Endometrium (tissue), 2 donors: ENCODE data around the gene DDN.

Experiments used
- FAIRE-seq: peaks from 2 replicates; lab custom pipeline; 2012; peaks lifted over from hg19 to GRCh38; lab: Jason Lieb, UNC
- donor health status: control.
- donor health status: control.

The DDN gene

DNA sequence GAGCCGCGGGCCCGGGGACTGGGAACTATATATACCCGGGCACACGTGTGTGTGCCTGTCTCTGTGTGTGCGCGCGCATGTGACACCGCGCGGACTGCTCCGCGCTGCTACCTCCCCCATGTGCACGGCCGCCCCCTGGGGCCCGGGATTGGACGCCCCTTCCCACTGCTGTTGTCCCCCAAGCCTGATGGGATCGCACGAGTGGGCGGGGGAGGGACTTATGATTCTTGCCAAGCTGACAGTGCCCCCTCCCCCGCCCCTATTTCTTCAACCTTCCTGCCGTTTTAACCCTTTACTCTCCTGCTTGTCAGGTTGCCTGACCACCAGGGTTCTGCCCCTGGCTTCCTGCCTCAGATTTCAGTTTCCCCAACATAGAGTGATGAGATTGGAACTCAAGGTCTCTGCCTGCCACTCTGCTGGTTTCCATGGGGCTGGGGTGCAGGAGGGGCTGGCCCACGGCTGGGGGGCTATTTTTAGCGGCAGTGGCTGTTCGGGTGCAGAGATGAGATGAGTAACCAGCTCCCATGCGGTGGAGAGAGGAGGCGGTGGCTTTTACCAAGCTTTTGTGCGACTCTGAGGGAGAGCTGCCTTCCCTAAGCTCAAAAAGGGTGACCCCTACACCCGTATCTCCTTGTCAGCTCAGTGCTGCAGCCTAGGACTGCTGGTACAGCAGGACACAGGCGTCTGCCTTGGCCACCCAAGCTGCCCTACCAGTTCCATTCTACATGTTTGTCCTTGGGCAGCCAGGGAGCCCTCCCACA, at the start of gene DDN:
TSS of gene DDN (minus strand) at position 5 of the 761 bp plus-strand sequence. CDS start 88 bp downstream, outside the sequence.
- FAIRE-seq, result no peak

GRCh38 chr12:49048953-49049352, 49.8 kb upstream of the DDN start:
- FAIRE-seq, result no peak

DNA sequence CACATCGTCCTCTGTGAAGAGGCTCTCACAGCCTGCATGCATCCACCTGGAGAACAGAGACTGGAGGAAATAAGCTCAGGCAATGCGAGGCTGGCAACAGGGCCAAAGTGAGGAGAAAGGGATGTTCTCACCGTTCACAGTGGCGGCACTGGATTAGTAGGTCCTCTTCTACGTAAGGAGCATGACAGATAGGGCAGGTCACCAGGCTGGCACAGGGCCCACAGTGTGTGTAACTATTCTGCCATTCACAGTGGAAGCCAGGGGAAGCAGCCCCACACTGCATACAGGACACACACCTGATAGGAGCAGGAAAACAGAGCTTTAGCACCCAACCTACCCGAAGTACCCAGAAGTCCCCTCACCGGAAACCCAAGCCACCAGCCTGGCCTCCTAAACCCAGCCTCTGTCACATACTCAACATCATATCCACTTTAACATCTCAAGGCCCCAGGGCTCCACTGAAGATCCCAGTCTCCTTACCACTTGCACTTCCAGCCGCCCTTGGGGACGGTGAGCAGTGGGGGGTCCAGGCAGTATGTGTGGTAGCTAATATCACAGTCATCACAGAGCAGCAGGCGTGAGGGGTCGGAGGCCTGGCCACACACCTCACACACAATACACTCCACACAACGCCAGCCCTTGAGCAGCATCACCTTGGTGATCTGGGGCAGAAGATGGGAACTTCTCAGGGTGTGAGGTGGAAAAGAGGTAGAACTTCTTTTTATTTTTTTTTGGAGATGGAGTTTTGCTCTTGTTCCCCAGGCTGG, 47.1 kb upstream of the DDN start:
- FAIRE-seq, result no peak

GRCh38 chr12:49044660-49045059, 45.5 kb upstream of the DDN start:
- FAIRE-seq, result no peak

- no peak for FAIRE-seq
Observed at GRCh38 chr12:49043856-49044258, 44.7 kb upstream of the DDN start.

DNA sequence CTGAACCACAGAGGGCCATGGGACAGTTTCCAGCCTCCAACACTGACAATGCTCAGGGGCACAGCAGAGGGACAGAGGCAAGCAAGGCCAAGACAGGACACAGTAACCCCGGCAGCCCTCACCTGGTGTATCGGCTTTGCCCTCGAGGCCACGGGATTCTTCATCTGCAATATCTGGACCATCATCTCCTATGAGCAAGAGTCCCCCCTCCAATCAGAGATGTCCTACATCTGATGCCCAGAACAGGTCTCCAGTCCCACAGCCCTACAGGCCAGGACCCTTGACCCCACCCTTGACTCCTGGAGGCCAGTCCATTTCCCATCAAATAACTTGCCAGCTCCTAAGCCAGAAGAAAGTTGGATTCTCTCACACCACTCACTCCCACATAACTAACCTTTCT, 44.1 kb upstream of the DDN start:
- FAIRE-seq, result no peak

DNA sequence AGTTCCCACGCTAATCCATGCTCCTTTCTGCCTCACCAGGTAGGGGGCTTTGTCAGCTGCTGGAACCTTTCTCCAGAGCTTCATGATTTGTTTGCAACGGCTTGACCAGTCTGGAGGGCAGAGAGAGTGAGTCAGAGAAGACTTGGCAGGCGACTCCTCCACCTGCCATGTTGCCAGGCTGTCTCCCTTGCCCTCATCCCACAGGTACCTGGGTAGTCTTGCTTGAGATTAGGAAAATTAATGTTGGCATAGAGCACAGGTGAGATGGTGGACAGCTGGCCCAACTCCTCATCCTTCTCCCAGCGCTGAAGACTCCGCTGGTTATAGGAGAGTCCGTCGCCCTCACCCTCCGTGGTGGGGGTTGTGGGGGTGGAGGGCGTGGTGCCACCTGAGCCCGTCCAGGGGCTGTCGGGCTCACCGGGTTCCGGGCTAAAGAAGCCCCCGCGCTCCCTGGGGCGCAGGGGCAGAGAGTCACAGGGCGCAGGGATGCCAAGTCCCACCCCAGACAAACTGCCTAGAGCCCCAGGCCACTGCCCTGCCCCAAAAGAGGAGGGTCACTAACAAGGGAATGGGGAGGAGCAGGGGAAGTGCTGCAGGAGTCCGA, 42.8 kb upstream of the DDN start:
- FAIRE-seq, result no peak

DNA sequence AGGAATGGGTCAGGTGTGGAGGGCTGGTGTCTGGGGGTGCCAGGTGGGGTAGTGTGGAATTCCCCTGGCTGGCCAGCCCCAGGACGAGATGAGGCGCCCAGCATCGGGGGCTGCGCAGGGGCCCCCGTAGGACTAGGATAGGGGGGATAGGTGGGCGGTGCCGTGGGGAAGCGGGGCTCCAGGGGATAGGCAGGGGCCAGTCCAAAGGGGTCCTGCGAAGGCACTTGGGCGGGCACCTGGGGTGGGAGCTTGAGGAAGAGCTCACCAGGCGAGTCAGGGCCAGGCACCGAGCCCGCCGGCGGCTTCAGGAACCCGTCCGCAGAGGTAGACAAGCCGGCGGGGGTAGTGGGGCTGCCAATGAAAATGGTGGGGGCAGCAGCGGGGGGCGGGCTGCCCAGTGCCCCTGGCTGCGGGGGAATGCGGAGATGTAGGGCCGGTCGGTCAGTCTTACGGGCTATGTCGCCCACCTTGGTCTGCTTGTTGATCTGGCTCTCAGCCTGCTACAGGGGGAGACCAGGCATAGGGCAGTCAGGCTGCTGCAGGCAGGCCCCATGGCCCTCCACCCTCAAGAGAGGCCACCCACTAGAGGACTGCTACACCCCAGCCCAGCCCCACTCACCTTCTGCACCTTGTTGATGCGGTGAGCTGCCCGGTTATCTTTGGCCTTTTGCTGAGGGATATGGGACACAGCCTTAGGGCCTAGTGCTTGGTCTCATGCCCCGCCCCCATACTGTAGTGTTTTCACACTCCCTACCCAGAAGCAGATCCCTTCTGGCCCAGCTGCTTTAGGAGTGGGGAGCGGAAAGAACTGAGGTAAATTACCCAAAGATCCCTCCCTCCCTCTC, 42.1 kb upstream of the DDN start:
- no peak for FAIRE-seq

DNA sequence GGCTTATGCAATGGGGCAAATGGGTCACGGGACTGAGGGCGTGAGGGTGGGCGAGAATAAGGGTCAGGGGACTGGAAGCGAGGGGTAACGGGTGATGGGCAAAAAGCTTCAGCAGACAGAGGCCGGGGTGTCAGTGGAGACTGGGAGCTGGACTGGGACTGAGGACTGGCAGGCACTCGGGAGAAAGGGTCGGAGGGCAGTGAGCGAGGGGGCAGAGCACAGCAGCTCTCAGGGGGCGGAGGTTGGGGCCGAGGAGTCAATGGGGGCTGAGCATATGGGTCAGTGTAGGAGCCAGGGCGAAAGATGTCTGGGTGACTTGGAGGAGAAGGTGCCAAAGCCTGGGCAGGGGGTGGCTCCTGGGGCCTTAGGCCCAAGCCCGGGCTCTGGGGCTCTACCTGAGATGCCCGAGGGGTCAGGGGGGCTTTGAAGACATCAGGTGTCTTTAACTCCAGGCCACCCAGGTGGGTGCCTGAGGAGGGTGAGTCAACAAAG, 41.2 kb upstream of the DDN start:
- FAIRE-seq, result no peak

DNA sequence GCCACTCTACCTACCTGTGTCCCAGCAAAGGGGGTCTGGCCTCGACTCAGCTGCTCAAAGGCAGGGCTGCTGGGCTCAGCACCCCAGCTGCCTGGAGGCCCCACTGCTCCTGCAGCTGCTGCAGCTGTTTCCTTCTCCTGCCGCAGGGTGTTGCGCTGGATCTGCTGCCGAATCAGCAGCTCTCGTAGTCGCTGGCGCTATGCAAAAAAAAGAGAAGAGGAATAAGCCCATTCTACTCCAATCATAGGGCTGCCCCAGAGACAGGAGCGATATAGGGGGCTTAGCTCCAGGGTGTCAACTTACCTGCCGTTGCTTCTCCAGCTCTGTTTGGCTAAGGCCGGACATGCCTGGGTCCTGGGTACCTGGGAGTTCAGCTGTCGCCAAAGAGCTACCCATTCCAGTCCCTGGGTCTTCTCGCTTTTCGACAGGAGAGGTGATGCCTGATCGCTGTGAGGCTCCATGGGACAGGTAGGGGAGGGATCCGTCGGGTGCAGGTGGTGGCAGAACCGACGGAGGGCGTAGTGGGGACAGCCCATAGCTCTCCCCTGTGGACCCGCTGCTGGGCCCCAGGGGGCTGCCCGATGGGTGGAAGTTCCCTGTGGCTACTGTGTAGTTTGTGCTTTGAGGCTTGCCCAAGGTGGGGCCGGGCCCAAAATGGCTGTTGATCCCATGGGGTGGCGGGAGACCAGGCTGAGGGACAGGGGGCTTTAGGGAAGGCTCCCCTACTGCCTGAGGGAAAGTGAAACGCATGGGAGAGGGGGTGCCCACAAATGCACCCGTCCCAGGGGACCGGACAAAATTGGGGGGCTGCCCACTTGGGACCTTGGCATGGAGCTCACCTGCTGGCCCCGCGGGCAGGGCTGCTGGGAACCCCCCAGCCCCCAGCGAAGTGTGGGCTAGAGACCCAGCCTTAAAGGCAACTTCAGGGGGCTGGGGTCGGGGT, 40.5 kb upstream of the DDN start:
- no peak for FAIRE-seq

- no peak for FAIRE-seq
Observed at GRCh38 chr12:49038291-49038955, 39.2 kb upstream of the DDN start.

DNA sequence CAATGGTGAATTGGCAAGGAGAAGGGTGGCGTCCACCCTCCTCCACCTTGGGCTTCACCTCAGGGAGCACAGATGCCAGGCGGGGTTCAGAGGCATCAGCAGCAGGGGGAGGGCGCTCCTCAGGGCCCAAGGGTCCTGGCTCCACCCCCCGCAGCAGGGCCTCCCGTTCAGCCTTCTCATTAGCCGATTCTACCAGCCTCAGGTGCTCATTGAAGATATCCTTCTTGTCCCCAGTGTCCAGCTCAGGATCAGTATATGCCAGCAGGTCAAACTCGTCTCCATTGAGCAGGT, 38.7 kb upstream of the DDN start:
- FAIRE-seq, result no peak

DNA sequence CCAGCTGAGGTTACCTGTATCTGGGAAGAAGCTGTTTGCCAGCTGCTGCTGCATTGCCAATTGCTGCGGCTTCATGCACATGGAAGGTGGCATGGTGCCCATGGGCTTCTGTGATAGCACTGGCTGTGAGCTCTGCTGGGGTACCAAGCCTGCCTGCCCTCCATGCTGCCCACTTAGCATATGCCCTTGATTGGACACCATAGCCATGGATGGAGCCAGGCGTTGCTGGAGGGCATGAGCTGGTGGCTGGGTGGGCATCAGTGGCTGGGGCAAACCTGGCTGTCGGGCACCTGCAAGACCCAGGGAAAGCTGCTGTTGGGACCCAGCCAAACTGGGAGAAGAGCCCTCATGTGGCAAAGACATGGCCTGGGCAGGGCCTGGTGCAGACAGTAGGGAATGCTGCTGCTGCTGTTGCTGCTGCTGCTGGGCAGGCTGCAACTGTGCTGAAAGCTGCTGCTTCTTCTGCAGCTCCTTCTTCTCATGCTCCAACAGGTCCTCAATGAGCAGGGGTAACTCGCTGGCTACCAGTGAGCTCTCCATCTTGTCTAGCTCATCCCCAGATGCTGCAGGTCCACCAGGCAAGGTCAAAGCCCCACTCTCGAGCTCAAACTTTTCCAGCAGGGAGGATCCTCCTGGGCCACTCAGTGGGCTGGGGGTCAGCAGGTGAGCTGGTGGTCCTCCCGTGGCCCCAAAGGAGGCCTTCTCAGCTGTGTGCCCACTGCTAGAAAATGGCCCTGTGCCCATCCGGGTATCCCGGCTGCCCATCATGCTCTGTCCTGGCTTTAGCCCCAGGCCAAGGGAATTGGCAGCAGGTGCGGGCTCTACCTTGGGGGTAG, 38.2 kb upstream of the DDN start:
- no peak for FAIRE-seq

- no peak for FAIRE-seq
Observed at GRCh38 chr12:49036029-49036428, 36.9 kb upstream of the DDN start.

GRCh38 chr12:49034286-49034622, 35.1 kb upstream of the DDN start:
- no peak for FAIRE-seq

- no peak for FAIRE-seq
Observed at GRCh38 chr12:49033611-49034285, 34.6 kb upstream of the DDN start.

DNA sequence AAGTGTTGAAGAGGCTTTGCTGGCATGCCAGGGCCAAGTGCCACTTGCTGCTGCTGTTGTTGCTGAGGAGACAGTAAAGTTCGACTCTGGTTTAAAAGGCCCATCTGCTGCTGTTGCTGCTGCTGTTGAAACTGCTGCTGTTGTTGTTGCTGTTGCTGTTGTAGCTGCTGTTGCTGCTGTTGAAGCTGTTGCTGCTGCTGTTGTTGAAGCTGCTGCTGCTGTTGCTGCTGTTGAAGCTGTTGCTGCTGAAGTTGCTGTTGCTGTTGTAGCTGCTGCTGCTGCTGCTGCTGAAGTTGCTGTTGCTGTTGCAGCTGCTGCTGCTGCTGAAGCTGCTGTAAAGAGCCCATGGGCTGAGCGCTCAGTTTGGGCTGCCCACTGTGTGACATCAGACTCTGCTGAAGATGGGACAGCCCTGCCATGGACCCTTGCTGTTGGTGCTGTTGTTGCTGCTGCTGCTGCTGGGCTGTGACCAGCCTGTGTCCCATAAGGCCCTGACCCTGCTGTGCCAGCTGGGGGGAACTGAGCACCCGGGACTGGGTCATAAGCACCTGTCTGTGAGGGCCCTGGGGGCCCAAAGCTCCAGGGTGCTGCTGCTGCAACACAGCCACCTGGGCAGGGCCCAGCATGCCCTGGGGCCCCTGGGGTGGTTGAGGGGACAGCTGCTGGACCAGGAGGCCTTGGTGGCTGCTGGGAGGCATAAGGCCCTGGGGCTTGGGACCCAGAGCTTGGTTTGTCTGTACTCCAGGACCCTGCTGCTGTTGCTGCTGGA, 33.7 kb upstream of the DDN start:
- no peak for FAIRE-seq

DNA sequence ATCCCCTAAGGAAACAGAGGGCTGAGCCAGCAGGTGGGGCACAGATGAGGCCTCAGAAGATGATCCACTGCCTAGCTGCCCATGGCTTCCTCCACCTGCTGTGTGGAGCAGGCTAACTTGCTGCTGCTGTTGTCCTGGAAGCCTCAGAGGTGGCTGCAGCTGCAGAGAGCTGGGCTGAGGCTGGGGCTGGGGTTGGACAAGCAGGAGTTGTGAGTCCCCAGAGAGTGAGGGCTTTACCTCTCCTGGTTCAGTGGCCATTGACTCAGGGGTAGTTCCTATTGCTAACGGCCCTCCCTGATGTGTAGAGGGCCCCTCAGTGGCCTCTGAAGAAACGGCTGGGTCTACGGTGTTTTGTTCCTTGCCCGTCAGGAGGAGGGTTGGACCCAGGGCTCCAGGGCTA, 33.1 kb upstream of the DDN start:
- FAIRE-seq, result no peak
